Upper lobe of left lung (tissue), 4 donors: Measurements from ENCODE around the gene LIPG.

Source experiments
- EP300 ChIP-seq, 4 donors: sonication (generic); formaldehyde crosslinking; IDR thresholded peaks; one replicate each; pipeline ENCODE4 v1.5.1; 2017; ENCODE audit warnings: antibody characterized with exemption in 4 of 4, control low read depth in 2 of 4
- POLR2A ChIP-seq, 4 donors: fragments of 450-650 bp; IDR thresholded peaks; one replicate each; pipeline ENCODE4 v1.5.1; 2016 to 2017; ENCODE audit warnings: antibody characterized with exemption in 4 of 4, mild to moderate bottlenecking in 2 of 4
- POLR2AphosphoS5 ChIP-seq, 2 donors: sonication (generic); formaldehyde crosslinking; IDR thresholded peaks; one replicate each; pipeline ENCODE4 v1.5.1; 2017; ENCODE audit warnings: antibody characterized with exemption in 2 of 2
- TF ChIP-seq, protein P1 (sequence below), 6 experiments: fragments of 450-650 bp in 4 of 6; fragments of 200-600 bp in 2 of 6; sonication (generic) in 2 of 6; IDR thresholded peaks; one replicate each; pipeline ENCODE4 v1.5.1; 2016 to 2019; ENCODE audit warnings: antibody characterized with exemption in 6 of 6

DNA sequence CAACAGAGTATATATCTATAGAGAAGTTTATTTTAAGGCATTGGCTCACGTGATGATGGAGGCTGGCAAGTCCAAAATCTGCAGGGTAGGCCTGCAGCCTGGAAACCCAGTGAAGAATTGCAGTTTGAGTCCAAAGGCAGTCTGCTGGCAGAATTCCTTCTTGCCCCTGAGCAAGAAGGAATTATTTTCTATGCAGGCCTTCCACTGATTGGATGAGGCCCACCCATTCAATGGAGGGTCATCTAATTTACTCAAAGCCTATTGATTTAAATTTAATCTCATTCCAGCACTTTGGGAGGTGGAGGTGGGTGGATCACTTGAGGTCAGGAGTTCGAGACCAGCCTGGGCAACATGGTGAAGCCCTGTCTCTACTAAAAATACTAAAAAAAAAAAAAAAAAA, 44.4 kb upstream of the LIPG start:
- no peak for TF ChIP-seq POLR2AphosphoS5 (IDR thresholded peaks at IDR 0.05)
- TF ChIP-seq, protein P1, sequence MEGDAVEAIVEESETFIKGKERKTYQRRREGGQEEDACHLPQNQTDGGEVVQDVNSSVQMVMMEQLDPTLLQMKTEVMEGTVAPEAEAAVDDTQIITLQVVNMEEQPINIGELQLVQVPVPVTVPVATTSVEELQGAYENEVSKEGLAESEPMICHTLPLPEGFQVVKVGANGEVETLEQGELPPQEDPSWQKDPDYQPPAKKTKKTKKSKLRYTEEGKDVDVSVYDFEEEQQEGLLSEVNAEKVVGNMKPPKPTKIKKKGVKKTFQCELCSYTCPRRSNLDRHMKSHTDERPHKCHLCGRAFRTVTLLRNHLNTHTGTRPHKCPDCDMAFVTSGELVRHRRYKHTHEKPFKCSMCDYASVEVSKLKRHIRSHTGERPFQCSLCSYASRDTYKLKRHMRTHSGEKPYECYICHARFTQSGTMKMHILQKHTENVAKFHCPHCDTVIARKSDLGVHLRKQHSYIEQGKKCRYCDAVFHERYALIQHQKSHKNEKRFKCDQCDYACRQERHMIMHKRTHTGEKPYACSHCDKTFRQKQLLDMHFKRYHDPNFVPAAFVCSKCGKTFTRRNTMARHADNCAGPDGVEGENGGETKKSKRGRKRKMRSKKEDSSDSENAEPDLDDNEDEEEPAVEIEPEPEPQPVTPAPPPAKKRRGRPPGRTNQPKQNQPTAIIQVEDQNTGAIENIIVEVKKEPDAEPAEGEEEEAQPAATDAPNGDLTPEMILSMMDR (IDR thresholded peaks at IDR 0.05) = no peak
- no peak for TF ChIP-seq POLR2A (IDR thresholded peaks at IDR 0.05)
- TF ChIP-seq EP300 (IDR thresholded peaks at IDR 0.05) = no peak
